HPDE6-E6E7 (cell line): ENCODE measurements around the gene MAS1.
"Not testable (repeated sequence)": the region's sequence is repeated elsewhere in the genome, so short reads cannot be mapped to it uniquely, and the experiment has no call there.

Experiments
- DNase-seq: peaks from one replicate; pipeline ENCODE4 v3.0.0; 2011; ENCODE audit warnings: missing footprints; ENCODE audit errors: extremely low spot score

The MAS1 gene

DNA sequence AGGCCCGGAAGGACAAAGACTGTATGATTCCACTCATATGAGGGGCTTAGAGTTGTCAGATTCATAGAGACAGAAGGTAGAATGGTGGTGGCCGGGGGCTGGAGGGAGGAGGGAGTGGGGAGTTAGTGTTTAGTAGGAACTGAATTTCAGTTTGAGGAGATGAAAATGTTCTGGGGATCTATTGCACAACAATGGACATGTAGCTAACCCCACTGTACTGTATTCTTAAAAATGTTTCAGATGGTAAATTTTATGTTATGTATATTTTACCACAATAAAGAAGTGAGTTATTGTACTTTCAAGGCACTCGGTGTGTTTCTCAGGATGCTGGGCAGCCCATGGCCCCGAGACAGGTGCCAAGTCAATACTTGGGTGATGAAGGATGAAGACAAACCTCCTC, 25.4 kb downstream of the MAS1 start:
- DNase-seq, result no peak

DNA sequence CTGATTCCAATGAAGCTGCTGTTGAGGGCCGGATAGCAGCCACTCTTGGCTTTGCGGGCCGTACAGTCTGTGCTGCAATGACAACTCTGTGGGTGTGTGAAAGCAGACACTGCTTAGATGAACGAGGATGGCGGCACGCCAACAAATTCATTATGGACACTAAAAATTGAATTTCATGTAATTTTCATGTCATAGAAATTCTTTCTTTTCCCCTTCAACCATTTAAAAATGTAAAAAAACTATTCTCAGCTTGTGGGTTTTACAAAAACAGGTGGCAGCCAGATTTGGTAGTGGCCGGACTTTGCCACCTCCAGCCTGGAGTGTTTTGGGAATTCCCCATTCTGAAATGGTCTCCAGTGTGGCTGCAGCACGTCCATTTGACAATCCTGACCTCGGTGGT, 26.0 kb downstream of the MAS1 start:
- DNase-seq, result no peak

DNA sequence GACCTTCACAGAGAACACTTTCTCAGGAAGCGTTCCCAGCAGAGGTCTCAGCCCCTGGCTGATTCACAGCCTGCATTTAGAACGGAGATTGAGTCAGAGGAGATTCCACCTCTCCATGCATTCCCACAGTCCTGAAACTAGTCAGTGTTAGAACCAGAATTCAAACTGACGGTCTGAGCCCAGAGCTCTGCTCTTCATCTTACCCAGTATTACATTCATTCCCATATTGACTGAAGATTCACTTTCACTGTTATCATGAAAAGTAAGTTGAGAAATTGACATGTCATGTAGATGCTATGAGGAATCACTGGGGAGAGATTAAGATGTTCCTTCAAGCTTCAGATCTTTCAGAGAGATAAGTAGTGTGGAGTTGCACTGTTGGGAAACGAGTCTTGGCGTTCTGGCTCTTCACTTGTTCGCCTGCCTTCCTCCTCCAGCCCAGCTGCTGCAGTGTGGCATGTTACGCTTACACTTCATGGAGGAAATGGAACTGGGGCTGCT, 28.3 kb downstream of the MAS1 start:
- DNase-seq, result no peak

DNA sequence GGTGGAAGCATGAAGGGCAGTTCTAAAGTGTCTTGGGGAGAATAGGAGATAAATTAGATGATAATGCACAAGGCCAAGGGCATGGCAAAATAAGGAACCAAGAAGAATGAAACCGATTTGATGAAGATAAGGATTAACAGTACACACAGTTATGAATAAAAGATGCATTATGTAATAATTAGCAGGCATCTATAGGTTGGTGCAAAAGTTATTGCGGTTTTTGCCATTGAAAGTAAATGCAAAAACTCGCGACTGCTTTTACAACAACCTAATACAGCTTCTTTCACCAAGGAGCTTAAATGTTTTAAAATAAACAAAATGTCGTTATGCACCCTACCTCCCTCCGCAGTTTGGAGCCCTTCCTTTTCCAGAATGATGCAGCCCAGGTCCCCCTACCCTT, 29.0 kb downstream of the MAS1 start:
- no peak for DNase-seq

DNA sequence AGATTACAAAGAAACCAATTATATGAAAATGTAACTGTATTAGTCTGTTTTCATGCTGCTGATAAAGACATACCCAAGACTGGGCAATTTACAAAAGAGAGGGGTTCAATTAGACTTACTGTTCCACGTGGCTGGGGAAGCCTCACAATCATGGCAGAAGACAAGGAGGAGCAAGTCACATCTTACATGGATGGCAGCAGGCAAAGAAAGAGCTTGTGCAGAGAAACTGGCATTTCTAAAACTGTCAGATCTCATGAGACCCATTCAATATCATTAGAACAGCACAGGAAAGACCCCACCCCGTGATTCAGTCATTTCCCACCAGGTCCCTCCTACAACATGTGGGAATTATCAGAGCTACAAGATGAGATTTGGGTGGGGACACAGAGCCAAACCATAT, 33.4 kb downstream of the MAS1 start:
- not testable (repeated sequence) for DNase-seq

DNA sequence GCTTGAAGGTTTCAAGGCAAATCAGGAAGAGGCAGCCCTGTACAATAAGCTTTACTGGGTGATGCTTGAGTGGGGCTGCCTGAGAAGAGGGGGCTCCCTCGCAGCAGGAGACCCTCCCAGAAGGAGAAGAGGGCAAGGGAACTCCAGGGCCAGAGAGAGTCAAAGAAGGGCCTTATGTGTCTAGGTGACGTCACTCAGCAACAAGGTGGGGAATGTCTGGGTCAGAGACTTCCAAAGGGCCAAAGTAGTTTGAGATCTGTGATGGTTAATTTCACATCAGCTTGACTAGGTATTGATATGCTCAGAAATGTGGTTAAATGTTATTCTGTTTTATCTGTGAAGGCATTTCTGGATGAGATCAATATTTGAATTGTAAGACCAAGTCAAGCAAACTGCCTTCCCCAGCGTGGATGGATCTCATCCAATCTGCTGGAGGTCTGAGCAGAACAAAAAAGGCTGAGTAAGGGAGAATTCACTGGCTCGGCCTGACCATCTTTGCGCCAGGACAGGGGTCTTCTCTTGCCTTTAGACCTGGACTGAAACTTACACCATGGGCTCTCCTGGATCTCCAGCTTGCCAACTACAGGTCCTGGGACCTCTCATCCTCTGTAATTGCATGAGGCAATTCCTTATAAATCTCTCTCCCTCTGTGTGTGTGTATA, 35.9 kb downstream of the MAS1 start:
- no peak for DNase-seq

DNA sequence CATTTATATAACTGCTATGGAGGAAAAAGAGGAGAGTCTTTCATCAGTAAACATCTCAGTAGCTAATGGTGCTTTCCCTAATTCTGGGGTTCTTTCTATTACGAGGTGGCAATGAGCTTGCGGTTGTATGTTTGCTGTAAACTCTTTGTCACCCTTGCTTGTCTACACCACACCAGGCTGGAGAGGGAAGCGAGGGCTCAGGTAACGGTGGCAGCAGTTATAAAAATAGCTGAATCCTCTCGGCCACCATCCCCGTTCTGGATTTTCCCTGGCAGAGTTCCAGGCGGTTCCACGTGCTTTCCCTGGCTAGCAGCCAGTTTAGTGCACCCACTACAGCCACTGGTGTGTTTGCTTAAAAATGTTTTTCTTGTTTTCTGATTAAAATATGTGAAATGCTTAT, 39.0 kb downstream of the MAS1 start:
- no peak for DNase-seq

DNA sequence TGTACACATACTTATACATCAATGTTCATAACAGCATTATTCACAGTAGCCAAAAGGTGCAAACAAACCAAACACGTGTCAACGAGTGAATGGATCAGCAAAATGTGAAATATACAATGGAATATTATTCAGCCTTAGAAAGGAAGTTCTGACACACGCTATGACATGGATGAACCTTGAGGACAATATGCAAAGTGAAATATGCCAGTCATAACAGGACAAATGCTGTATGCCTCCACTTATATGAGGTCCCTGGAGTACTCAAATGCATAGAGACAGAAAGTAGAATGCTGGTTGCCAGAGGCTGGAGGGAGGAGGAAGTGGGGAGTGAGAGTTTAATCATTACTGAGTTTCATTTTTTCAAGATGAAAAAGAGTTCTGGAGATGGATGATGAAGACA, 40.3 kb downstream of the MAS1 start:
- no peak for DNase-seq

DNA sequence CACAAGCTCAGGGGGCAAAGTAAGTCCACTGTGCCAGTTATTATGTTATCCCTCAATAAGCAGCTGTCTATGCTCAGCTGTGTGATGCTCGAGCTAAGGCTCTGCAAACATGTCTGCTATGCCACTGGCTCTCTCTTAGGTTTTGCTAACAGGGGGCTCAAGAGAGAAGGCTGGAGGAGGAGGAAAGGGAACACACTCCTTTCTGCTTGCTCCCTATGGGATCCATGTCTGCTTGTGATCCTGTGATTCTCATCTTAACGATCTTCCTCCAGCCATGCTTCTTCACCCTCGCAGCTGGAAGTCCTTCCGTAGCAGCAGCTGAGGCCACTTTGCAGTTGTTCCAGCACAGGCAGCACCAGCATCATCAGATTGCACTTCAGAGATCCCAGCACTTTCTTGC, 41.1 kb downstream of the MAS1 start:
- no peak for DNase-seq

DNA sequence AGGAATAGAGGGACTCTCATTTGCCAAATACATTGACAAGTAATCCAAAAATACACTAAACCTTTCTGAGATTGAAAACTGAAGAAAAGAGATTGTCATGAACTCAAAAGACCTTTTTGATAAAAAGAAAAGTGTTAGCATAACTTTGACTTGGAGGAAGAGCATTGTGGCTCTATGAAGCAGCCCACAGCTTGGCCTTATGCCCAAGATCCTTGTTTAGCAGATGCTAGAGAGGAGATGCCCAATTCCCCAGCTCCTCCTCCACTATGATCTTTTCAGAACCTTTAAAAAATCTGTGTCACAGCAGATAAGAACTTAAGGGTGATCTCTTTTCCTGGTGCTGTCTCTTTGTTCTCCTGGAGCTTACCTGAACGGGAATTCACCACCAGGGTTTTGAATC, 42.3 kb downstream of the MAS1 start:
- no peak for DNase-seq

DNA sequence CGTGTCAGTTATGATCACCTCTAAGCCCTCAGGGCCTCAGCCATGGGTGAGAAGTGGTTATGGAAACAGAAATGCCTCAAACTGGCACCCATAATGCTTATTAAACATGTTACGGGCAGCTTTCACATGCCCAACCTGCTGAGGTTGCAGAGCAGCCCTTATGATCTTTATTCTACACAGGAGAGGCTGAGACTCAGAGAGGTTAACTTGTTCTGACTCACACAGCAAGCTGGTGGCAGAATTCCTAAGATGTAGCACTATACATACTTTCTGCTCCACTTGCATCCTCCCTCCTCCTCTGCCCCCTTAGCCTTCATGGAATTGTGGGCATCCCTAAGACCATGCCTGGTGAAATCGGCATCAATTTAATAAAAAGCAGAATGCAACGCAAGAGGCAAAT, 43.4 kb downstream of the MAS1 start:
- DNase-seq, result no peak

DNA sequence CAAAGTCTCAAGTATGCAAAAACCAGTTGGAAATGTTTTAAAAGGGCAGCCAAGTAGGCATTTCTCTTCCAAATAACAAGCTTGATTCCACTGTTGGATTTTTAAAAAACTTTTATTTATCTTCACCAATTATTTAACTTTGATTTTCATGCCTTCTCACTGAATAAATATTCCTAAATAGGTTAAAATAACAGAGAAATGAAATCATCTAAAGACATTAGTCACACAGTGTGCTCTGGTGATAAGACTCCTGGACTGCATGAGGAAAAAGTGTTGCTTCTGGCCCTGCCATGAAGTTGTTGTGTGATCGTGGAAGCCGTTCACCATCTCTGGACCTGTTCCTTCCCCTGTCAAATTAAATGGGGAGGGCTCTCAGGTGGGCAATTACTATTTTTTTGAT, 44.3 kb downstream of the MAS1 start:
- no peak for DNase-seq

DNA sequence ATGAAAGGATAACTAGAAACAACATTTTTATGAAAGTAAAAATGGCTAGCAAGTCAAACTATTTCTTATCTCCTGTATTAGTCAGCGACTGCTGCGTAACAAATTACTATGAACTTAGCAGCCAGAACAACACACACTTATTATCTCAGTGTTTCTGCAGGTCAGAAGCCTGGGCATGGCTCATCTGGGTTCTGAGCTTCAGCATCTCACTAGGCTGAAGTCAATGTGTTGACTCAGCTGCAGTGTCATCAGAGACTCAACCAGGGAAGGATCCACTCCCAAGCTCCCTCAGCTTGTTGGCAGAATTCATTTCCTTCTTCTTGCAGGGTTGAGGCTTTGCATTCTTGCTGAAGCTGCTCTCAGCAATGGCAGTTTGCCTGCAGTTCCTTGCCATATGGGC, 44.8 kb downstream of the MAS1 start:
- DNase-seq, result no peak

DNA sequence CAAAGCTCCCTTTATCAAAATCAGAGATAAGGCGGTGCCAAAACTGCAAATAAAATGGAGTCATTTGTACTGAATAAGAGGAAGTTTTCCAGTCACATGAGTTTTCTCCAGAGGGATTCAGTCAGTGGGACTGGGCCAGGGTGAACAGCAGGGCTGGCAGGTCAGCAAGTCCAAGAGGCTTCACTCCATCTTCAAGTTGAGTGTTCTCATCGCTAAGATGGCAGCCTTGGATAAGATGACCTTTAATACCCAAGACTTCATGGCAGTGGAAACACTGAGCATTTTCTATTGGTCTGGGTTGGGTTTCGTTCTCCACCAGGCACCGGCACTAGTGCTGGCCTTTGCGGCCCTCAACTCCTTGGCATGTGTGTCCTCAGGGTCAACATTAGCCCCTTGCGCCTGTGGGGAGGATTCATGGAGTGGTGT, 48.8 kb downstream of the MAS1 start:
- DNase-seq, result no peak
